Tibial artery (tissue), 4 donors: ENCODE results near the gene ARHGAP24.

ENCODE experiments used
- DNase-seq, 2 donors: peaks; one replicate each; pipeline ENCODE4 v3.0.0-alpha.2; 2019
- H3K27ac ChIP-seq, 2 donors: fragments of 200-600 bp; sonication (generic) in 1 of 2; 1 replicate in 1 of 2; 2 replicates in 1 of 2; pipeline ENCODE4 v1.5.1; 2018 to 2019; ENCODE audit warnings: mild to moderate bottlenecking in 1 of 2
- H3K27me3 ChIP-seq, 2 donors: fragments of 200-600 bp; sonication (generic) in 1 of 2; one replicate each; pipeline versions ENCODE4 v1.5.1 to v1.6.0; 2016 to 2019
- H3K36me3 ChIP-seq, 3 donors: fragments of 200-600 bp; sonication (generic) in 2 of 3; one replicate each; pipeline ENCODE4 v1.5.1; 2016 to 2019; ENCODE audit warnings: mild to moderate bottlenecking in 2 of 3
- H3K4me1 ChIP-seq, 4 donors: fragments of 200-600 bp; sonication (generic) in 2 of 4; 1 replicate in 3 of 4; 2 replicates in 1 of 4; pipeline ENCODE4 v1.5.1; 2016 to 2019
- H3K4me3 ChIP-seq, 2 donors: fragments of 200-600 bp; sonication (generic) in 1 of 2; 1 replicate in 1 of 2; 2 replicates in 1 of 2; pipeline ENCODE4 v1.5.1; 2018 to 2019; ENCODE audit warnings: mild to moderate bottlenecking in 2 of 2
- H3K9me3 ChIP-seq, 3 donors: fragments of 200-600 bp; sonication (generic) in 1 of 3; one replicate each; pipeline ENCODE4 v1.5.1; 2016 to 2019
- intact Hi-C: fragments of 100-400 bp; cut with DNase I; formaldehyde crosslinking; loops from one replicate; pipeline ENCODE4 v1.15.0; 2023; ENCODE audit warnings: low total_unique reads
- TF ChIP-seq, protein P1 (sequence below), 2 experiments: fragments of 200-600 bp in 1 of 2; fragments of 450-650 bp in 1 of 2; IDR thresholded peaks; one replicate each; pipeline ENCODE4 v1.5.1; 2017 to 2019; ENCODE audit warnings: antibody characterized with exemption in 2 of 2, mild to moderate bottlenecking in 1 of 2, moderate library complexity in 1 of 2

The ARHGAP24 gene

GRCh38 chr4:85747882-85748491, 273.0 kb downstream of the ARHGAP24 start:
- H3K9me3 ChIP-seq = no peaks in the 10 kb centered on the region
- H3K4me1 ChIP-seq = no peaks in the 10 kb centered on the region
- no peaks in the 10 kb centered on the region for H3K36me3 ChIP-seq
- DNase-seq = no peak
- TF ChIP-seq, protein P1, sequence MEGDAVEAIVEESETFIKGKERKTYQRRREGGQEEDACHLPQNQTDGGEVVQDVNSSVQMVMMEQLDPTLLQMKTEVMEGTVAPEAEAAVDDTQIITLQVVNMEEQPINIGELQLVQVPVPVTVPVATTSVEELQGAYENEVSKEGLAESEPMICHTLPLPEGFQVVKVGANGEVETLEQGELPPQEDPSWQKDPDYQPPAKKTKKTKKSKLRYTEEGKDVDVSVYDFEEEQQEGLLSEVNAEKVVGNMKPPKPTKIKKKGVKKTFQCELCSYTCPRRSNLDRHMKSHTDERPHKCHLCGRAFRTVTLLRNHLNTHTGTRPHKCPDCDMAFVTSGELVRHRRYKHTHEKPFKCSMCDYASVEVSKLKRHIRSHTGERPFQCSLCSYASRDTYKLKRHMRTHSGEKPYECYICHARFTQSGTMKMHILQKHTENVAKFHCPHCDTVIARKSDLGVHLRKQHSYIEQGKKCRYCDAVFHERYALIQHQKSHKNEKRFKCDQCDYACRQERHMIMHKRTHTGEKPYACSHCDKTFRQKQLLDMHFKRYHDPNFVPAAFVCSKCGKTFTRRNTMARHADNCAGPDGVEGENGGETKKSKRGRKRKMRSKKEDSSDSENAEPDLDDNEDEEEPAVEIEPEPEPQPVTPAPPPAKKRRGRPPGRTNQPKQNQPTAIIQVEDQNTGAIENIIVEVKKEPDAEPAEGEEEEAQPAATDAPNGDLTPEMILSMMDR (IDR thresholded peaks at IDR 0.05) = peak; percentile 74 to 91
- H3K4me3 ChIP-seq = no peak overlapping the region
- intact Hi-C loops = loop anchor here (10.0 kb wide), 1 partner anchor 593 kb away; no protein-coding TSS in a partner anchor
- no peak overlapping the region for H3K27ac ChIP-seq
- no peaks in the 10 kb centered on the region for H3K27me3 ChIP-seq

DNA sequence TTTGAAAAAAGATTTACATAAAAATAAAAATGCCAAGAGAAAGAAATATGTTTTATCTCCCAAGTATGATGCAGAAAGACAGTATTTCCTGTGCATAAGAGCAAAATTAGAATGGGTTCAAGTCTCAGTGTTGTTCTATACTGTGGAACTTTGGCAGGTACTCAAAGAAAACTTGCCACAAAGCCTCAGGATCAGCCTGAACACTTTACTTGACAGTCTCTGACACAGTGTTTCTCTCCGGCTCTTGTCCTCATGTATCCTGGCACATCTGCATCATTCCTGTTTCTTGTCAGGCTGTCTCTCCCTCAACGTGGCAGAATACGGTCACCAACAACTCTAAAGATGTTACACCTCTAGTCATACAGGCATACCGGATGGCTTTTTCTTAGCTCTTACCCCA, 273.7 kb downstream of the ARHGAP24 start:
- Histone ChIP-seq H3K4me1 (no peaks in the 10 kb centered on the region), H3K4me3 (no peak overlapping the region), H3K36me3 (no peaks in the 10 kb centered on the region), H3K27ac (no peak overlapping the region), H3K27me3 (no peaks in the 10 kb centered on the region), H3K9me3 (no peaks in the 10 kb centered on the region)
- TF ChIP-seq, protein P1 (IDR thresholded peaks at IDR 0.05) = no peak
- no peak for DNase-seq
- intact Hi-C loops = loop anchor here (10.0 kb wide), 1 partner anchor 594 kb away; no protein-coding TSS in a partner anchor

DNA sequence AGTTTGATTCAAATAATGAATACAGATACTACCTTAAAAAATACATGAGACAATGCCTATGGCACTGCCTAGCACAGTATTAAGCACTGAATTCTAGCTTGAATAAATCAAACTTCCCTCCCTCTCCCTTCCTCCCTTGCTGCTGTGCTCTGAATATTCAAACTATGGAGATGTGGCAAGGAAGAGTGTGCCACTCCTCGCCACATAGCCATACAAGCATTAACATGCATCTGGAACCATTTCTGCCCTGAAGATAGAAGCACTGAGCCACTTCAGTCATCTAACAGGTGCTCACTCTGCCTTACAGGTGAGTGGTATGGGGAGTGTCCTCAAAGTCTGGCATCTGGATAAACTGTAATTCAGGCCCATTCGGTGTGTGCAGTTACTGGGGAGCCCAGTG, 276.9 kb downstream of the ARHGAP24 start:
- H3K9me3 ChIP-seq = no peaks in the 10 kb centered on the region
- no peaks in the 10 kb centered on the region for H3K4me1 ChIP-seq
- no peak for DNase-seq
- intact Hi-C loops = no loop called here
- H3K4me3 ChIP-seq = no peak overlapping the region
- TF ChIP-seq, protein P1 (IDR thresholded peaks at IDR 0.05) = no peak
- no peak overlapping the region for H3K27ac ChIP-seq
- no peaks in the 10 kb centered on the region for H3K27me3 ChIP-seq
- no peaks in the 10 kb centered on the region for H3K36me3 ChIP-seq

GRCh38 chr4:85755285-85755684, 280.3 kb downstream of the ARHGAP24 start:
- no peaks in the 10 kb centered on the region for H3K36me3 ChIP-seq
- H3K27ac ChIP-seq = no peak overlapping the region
- no peaks in the 10 kb centered on the region for H3K27me3 ChIP-seq
- no peaks in the 10 kb centered on the region for H3K9me3 ChIP-seq
- no peak overlapping the region for H3K4me3 ChIP-seq
- no peak for DNase-seq
- TF ChIP-seq, protein P1 (IDR thresholded peaks at IDR 0.05) = no peak
- no peaks in the 10 kb centered on the region for H3K4me1 ChIP-seq
- intact Hi-C loops = no loop called here

DNA sequence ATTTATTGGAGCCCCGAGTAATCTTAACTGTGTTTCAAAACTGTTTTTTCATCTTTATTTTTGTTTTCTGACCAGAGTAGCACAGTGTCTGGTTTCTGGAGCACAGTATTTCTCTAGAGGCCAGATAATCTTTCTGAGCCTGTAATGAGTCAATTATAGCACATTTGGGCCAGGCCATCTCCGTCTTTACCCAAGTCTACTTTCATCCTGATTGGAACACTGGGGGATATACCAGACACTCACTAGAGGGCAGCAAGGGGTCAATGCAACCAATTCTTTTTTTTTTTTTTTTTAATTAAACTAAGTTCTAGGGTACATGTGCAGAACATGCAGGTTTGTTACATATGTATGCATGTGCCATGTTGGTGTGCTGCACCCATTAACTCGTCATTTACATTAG, 282.0 kb downstream of the ARHGAP24 start:
- no peaks in the 10 kb centered on the region for H3K9me3 ChIP-seq
- TF ChIP-seq, protein P1 (IDR thresholded peaks at IDR 0.05) = peak in 1 of 2 experiments; percentile 39
- no peaks in the 10 kb centered on the region for H3K36me3 ChIP-seq
- DNase-seq = no peak
- intact Hi-C loops = no loop called here
- H3K27ac ChIP-seq = no peak overlapping the region
- H3K27me3 ChIP-seq = no peaks in the 10 kb centered on the region
- peaks cover 0 to 10% (median 0%) of the 10 kb centered on the region in 4 donors for H3K4me1 ChIP-seq
- no peak overlapping the region for H3K4me3 ChIP-seq
